ENCODE data around the gene ABCB4.

Gene ABCB4

DNA sequence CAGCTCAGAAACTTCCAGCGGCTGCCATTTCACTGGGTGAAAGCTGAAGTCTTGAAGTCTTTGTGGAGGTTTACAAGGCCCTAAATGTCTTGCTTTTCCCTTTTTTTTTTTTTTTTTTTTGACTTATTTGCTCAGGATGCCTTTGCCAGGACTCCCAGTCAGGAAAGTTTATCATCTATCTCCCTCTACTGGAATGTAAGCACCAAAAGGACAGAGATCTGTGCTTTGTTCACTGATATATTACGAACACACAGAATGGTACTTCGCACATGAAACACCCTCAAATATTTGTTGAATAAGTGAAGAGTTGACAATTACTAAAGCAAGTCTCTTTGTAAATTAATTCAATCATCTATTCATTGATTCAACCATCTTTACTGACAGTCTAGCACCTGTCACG, 23.2 kb downstream of the ABCB4 start:
- no peak overlapping the region for H3K4me3 ChIP-seq (ENCODE audit: low read length)
- peaks cover 9% of the 10 kb centered on the region for H3K27me3 ChIP-seq (ENCODE audit: control insufficient read depth, insufficient read depth, low read length)
- H3K4me1 ChIP-seq (ENCODE audit: control insufficient read depth, insufficient read depth, low read length): no peaks in the 10 kb centered on the region
- H3K9me3 ChIP-seq (replicated peaks; ENCODE audit: low read length): no peaks in the 10 kb centered on the region
- no peaks in the 10 kb centered on the region for H3K36me3 ChIP-seq (ENCODE audit: insufficient read depth, low read length)
- H3K9ac ChIP-seq (ENCODE audit: low read depth, low read length): no peak overlapping the region
- H3K4me2 ChIP-seq (ENCODE audit: low read length): no peak overlapping the region

DNA sequence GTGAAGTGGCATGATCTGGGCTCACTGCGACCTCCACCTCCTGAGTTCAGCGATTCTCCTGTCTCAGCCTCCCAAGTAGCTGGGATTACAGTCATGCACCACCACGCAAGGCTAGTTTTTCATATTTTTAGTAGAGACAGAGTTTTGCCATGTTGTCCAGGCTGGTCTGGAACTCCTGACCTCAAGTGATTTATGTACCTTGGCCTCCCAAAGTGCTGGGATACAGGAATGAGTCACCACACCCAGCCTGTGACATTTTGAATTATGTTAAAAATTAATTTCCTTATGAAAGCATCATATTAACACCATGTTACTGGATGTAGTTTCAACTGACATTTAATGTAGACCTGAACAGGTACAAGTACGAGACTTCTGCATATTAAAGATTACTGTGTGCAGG, 24.3 kb downstream of the ABCB4 start:
- H3K27me3 ChIP-seq (ENCODE audit: control insufficient read depth, insufficient read depth, low read length): peaks cover 9% of the 10 kb centered on the region
- H3K9me3 ChIP-seq (replicated peaks; ENCODE audit: low read length): no peaks in the 10 kb centered on the region
- no peaks in the 10 kb centered on the region for H3K4me1 ChIP-seq (ENCODE audit: control insufficient read depth, insufficient read depth, low read length)
- H3K36me3 ChIP-seq (ENCODE audit: insufficient read depth, low read length): no peaks in the 10 kb centered on the region
- no peak overlapping the region for H3K4me3 ChIP-seq (ENCODE audit: low read length)
- no peak overlapping the region for H3K4me2 ChIP-seq (ENCODE audit: low read length)
- H3K9ac ChIP-seq (ENCODE audit: low read depth, low read length): no peak overlapping the region

DNA sequence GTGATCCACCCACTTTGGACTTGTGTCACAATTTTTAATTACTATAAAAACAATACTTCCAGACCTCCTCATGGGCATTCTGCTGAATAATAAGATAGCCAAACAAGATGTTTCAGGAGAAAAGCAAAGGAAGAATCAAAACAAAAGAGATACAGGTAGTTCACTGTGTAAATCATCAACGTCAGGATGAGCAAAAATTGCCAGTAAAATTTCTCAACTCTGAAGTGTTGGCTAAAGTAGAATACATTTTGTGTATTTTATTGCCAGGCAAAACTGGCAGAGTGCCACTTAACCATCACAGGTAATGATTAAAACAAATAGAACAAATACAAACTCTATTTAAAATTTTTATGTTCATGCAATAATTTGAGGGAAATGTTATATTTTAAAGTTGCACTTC, 24.8 kb downstream of the ABCB4 start:
- Histone ChIP-seq H3K27me3 (ENCODE audit: control insufficient read depth, insufficient read depth, low read length) (peaks cover 9% of the 10 kb centered on the region), H3K4me1 (ENCODE audit: control insufficient read depth, insufficient read depth, low read length) (no peaks in the 10 kb centered on the region), H3K36me3 (ENCODE audit: insufficient read depth, low read length) (no peaks in the 10 kb centered on the region), H3K4me3 (ENCODE audit: low read length) (no peak overlapping the region), H3K9ac (ENCODE audit: low read depth, low read length) (no peak overlapping the region), H3K4me2 (ENCODE audit: low read length) (no peak overlapping the region), H3K9me3 (replicated peaks; ENCODE audit: low read length) (no peaks in the 10 kb centered on the region)

DNA sequence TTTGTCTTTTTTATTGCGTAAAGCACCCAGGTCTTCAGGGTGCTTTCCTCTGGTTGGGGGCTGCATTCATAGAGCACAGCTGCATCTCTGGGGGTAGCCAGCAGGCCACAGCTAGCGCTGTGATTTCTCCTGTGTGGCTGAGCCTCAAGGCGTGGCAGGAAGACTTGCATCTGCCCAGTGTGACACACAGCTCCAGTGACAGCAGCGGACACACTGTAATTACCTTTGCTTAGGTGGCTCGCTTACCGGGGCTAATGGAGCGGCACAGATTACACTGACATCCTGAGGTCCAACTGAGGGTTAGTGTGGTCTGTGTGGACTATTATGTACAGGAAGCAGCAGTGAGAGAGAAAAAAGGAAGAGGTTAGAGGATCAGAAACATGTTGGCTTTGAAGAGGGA, 27.1 kb downstream of the ABCB4 start:
- Histone ChIP-seq H3K4me3 (ENCODE audit: low read length) (no peak overlapping the region), H3K4me1 (ENCODE audit: control insufficient read depth, insufficient read depth, low read length) (no peaks in the 10 kb centered on the region), H3K36me3 (ENCODE audit: insufficient read depth, low read length) (no peaks in the 10 kb centered on the region), H3K9ac (ENCODE audit: low read depth, low read length) (no peak overlapping the region), H3K4me2 (ENCODE audit: low read length) (no peak overlapping the region), H3K9me3 (replicated peaks; ENCODE audit: low read length) (no peaks in the 10 kb centered on the region), H3K27me3 (ENCODE audit: control insufficient read depth, insufficient read depth, low read length) (peaks cover 5% of the 10 kb centered on the region)

DNA sequence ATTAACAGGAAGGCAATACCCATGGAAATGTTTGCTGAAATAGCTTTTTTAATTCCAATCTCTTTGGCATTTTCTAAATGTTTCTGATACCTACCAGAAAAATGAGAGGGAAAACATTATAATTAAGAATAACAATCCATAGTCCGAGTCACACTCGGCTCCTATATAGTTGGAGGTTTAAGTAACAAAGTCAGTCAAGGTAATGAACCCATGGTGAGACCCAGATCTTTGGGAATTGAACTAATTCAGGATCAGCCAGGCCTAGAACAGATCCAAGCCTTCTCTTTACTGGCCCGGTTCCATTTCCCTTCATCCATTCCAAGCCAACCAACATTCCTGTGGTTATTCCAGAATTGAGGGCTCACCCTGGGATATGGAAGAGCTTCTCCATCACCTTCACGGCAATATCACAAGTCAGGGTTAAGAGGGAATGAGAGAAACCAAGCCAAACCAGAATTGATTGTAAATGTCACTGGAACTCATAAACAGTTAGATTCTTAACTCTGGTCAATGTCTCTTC, 28.3 kb downstream of the ABCB4 start:
- H3K27me3 ChIP-seq (ENCODE audit: control insufficient read depth, insufficient read depth, low read length): peaks cover 5% of the 10 kb centered on the region
- H3K4me3 ChIP-seq (ENCODE audit: low read length): no peak overlapping the region
- H3K9me3 ChIP-seq (replicated peaks; ENCODE audit: low read length): no peaks in the 10 kb centered on the region
- no peak overlapping the region for H3K4me2 ChIP-seq (ENCODE audit: low read length)
- no peaks in the 10 kb centered on the region for H3K36me3 ChIP-seq (ENCODE audit: insufficient read depth, low read length)
- H3K9ac ChIP-seq (ENCODE audit: low read depth, low read length): no peak overlapping the region
- no peaks in the 10 kb centered on the region for H3K4me1 ChIP-seq (ENCODE audit: control insufficient read depth, insufficient read depth, low read length)

GRCh38 chr7:87445897-87446296, 29.6 kb downstream of the ABCB4 start:
- Histone ChIP-seq H3K27me3 (ENCODE audit: control insufficient read depth, insufficient read depth, low read length) (no peaks in the 10 kb centered on the region), H3K4me1 (ENCODE audit: control insufficient read depth, insufficient read depth, low read length) (no peaks in the 10 kb centered on the region), H3K9me3 (replicated peaks; ENCODE audit: low read length) (no peaks in the 10 kb centered on the region), H3K4me3 (ENCODE audit: low read length) (no peak overlapping the region), H3K4me2 (ENCODE audit: low read length) (no peak overlapping the region), H3K36me3 (ENCODE audit: insufficient read depth, low read length) (no peaks in the 10 kb centered on the region), H3K9ac (ENCODE audit: low read depth, low read length) (no peak overlapping the region)

DNA sequence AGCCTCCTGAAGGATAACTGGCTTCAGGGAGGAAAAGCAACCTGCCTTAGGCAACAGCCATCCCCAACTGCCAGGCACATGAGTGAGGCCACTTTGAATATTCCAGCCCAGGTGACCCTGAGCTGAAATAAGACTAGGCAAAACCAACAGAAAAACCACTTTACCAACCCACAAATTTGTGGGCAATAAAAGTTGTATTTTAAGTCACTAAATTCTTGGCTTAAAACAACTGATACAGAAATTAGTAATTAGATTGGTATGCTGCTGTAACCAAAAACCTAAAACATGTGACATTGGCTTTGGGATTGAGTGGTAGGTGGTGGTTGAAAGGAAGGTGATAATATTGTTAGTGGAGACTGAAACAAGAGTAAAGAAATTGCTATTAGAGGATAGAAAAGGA, 39.9 kb downstream of the ABCB4 start:
- H3K9ac ChIP-seq (ENCODE audit: low read depth, low read length): no peak overlapping the region
- no peak overlapping the region for H3K4me2 ChIP-seq (ENCODE audit: low read length)
- H3K36me3 ChIP-seq (ENCODE audit: insufficient read depth, low read length): no peaks in the 10 kb centered on the region
- peaks cover 8% of the 10 kb centered on the region for H3K27me3 ChIP-seq (ENCODE audit: control insufficient read depth, insufficient read depth, low read length)
- peaks cover 2% of the 10 kb centered on the region for H3K4me1 ChIP-seq (ENCODE audit: control insufficient read depth, insufficient read depth, low read length)
- no peak overlapping the region for H3K4me3 ChIP-seq (ENCODE audit: low read length)
- no peaks in the 10 kb centered on the region for H3K9me3 ChIP-seq (replicated peaks; ENCODE audit: low read length)

DNA sequence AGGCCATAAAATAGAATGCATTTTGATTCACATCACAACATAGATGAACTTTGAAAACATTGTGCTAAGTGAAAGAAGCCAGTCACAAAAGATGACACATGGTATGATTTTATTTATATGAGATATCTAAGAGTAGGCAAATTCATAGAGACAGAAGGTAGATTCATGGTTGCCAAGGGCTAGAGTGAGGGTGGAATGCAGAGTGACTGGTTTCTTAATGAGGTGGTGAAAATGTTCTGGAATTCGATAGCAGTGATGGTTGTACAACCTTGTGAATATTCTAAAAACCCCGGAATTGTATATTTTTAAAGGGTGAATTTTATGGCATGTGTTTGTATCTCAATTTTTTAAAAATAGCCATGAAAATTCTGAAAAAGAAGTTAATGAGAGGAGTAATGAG, 42.9 kb downstream of the ABCB4 start:
- peaks cover 8% of the 10 kb centered on the region for H3K27me3 ChIP-seq (ENCODE audit: control insufficient read depth, insufficient read depth, low read length)
- no peak overlapping the region for H3K4me2 ChIP-seq (ENCODE audit: low read length)
- H3K4me3 ChIP-seq (ENCODE audit: low read length): no peak overlapping the region
- H3K36me3 ChIP-seq (ENCODE audit: insufficient read depth, low read length): no peaks in the 10 kb centered on the region
- H3K4me1 ChIP-seq (ENCODE audit: control insufficient read depth, insufficient read depth, low read length): peaks cover 2% of the 10 kb centered on the region
- no peaks in the 10 kb centered on the region for H3K9me3 ChIP-seq (replicated peaks; ENCODE audit: low read length)
- H3K9ac ChIP-seq (ENCODE audit: low read depth, low read length): no peak overlapping the region

DNA sequence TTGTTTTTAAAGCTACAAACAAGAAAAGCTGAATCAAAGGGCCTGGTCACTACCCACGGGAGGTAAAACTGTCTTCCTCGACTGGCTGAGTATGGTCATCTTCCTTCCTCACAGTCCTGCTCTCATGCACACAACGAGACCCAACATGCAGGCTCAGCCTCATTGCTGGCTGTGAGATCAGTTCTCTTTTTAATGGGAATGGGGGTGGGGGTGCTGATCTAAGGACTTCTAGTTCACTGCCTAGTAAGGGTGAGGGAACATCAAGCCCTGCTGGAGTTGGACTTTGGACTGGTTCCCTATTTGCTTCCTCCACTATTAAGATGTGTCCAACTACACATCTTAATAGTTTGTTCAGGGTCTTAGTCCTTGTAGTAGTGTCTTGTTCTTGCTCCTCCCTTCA, 48.2 kb downstream of the ABCB4 start:
- Histone ChIP-seq H3K9ac (ENCODE audit: low read depth, low read length) (no peak overlapping the region), H3K9me3 (replicated peaks; ENCODE audit: low read length) (no peaks in the 10 kb centered on the region), H3K4me2 (ENCODE audit: low read length) (no peak overlapping the region), H3K27me3 (ENCODE audit: control insufficient read depth, insufficient read depth, low read length) (no peaks in the 10 kb centered on the region), H3K36me3 (ENCODE audit: insufficient read depth, low read length) (no peaks in the 10 kb centered on the region), H3K4me1 (ENCODE audit: control insufficient read depth, insufficient read depth, low read length) (no peaks in the 10 kb centered on the region), H3K4me3 (ENCODE audit: low read length) (no peak overlapping the region)

DNA sequence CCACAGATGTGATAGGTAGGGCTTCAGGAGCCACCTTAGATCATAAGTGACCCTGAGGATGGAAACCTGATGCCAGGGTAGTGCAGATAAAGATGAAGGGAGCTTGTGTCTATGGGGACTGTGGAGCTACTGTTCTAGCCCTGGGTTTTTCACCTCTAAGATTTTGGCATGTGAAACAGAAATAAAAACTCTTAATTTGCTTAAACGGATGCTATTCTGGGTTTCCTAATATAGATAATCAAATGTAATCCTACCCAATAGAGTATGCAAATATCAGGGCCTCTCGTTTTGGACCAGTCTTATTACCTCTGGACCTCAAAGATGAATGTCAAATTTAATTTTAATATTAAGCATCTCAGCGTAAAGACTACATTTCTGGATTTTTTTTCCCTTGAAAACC, 49.3 kb downstream of the ABCB4 start:
- no peaks in the 10 kb centered on the region for H3K4me1 ChIP-seq (ENCODE audit: control insufficient read depth, insufficient read depth, low read length)
- H3K9ac ChIP-seq (ENCODE audit: low read depth, low read length): no peak overlapping the region
- H3K4me2 ChIP-seq (ENCODE audit: low read length): no peak overlapping the region
- H3K4me3 ChIP-seq (ENCODE audit: low read length): no peak overlapping the region
- H3K9me3 ChIP-seq (replicated peaks; ENCODE audit: low read length): no peaks in the 10 kb centered on the region
- H3K27me3 ChIP-seq (ENCODE audit: control insufficient read depth, insufficient read depth, low read length): no peaks in the 10 kb centered on the region
- H3K36me3 ChIP-seq (ENCODE audit: insufficient read depth, low read length): no peaks in the 10 kb centered on the region

DNA sequence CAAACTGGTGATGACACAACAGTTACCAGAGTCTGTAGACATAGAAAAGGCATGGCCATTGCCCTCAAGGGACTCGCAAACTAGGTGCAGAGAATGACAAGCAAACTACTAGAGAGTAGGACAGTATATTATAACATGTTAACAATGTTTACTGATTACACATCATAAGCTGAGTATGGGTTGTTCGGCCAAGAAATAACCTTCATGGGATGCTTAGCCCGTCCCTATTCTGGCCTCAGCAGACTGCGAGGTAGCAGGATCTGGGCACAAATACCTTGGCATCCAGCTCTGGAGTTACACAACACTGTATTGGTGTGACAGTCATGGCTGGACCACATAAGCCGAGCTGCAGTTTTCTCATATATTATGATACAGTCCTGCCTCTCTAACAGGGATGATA, 51.4 kb downstream of the ABCB4 start:
- peaks cover 5% of the 10 kb centered on the region for H3K27me3 ChIP-seq (ENCODE audit: control insufficient read depth, insufficient read depth, low read length)
- H3K4me2 ChIP-seq (ENCODE audit: low read length): no peak overlapping the region
- no peaks in the 10 kb centered on the region for H3K9me3 ChIP-seq (replicated peaks; ENCODE audit: low read length)
- no peak overlapping the region for H3K4me3 ChIP-seq (ENCODE audit: low read length)
- no peak overlapping the region for H3K9ac ChIP-seq (ENCODE audit: low read depth, low read length)
- H3K36me3 ChIP-seq (ENCODE audit: insufficient read depth, low read length): no peaks in the 10 kb centered on the region
- no peaks in the 10 kb centered on the region for H3K4me1 ChIP-seq (ENCODE audit: control insufficient read depth, insufficient read depth, low read length)

DNA sequence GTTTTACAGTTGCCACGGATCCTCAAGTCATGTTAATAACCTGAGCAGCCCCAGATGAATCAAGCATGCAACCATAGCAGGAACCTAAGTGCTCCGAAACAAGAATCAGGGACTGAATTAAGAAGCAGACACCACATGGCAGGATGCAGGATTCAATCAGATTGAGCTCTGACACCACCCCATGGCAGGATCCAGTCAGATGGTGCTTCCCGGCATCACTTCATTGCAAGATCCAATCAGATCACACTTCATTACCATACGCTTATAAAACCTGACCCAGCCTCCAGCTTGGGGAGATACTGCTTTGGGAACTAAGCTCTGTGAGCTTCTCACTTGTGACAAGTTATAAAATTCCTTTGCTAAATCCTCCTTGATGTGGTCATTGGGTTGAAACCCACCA, 55.3 kb downstream of the ABCB4 start:
- Histone ChIP-seq H3K4me1 (ENCODE audit: control insufficient read depth, insufficient read depth, low read length) (no peaks in the 10 kb centered on the region), H3K27me3 (ENCODE audit: control insufficient read depth, insufficient read depth, low read length) (peaks cover 5% of the 10 kb centered on the region), H3K4me2 (ENCODE audit: low read length) (no peak overlapping the region), H3K9ac (ENCODE audit: low read depth, low read length) (no peak overlapping the region), H3K4me3 (ENCODE audit: low read length) (no peak overlapping the region), H3K36me3 (ENCODE audit: insufficient read depth, low read length) (no peaks in the 10 kb centered on the region), H3K9me3 (replicated peaks; ENCODE audit: low read length) (no peaks in the 10 kb centered on the region)

Measured in skeletal muscle satellite cell (primary cell).